HG02884 (cell line): ENCODE measurements around the gene ERAL1.
"Not testable (repeated sequence)": the region's sequence is repeated elsewhere in the genome, so short reads cannot be mapped to it uniquely, and the experiment has no call there.

Source experiments
- ATAC-seq: cut with Tn5 transposase; IDR thresholded peaks from one replicate; pipeline ENCODE4 v1.9.1; 2021; ENCODE audit warnings: mild to moderate bottlenecking, moderate library complexity; ENCODE audit not compliant: unreplicated experiment

The ERAL1 gene

GRCh38 chr17:28897769-28898526 lies 43.1 kb downstream of the ERAL1 start:
- no peak for ATAC-seq

DNA sequence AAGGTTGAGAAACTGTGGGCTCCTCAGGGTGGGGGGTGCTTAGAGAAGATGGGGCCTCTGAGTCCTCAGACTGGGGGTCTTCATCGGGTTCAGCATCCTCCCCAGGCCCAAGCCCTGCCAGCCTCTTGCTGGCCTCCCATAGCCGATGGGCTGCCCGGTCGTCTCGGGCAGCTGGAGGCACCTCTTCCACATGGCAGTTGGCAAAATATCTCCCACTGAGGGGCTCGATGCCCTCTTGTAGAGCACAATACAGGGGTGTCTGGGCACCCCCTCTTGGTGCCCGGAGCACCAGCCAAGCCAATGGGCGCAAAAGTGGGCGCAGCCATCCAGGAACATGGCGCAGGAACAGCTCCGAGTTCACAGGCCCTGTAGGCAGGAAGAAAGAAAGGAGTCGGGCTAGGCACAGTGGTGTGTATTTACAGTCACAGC lies 43.7 kb downstream of the ERAL1 start:
- no peak for ATAC-seq

DNA sequence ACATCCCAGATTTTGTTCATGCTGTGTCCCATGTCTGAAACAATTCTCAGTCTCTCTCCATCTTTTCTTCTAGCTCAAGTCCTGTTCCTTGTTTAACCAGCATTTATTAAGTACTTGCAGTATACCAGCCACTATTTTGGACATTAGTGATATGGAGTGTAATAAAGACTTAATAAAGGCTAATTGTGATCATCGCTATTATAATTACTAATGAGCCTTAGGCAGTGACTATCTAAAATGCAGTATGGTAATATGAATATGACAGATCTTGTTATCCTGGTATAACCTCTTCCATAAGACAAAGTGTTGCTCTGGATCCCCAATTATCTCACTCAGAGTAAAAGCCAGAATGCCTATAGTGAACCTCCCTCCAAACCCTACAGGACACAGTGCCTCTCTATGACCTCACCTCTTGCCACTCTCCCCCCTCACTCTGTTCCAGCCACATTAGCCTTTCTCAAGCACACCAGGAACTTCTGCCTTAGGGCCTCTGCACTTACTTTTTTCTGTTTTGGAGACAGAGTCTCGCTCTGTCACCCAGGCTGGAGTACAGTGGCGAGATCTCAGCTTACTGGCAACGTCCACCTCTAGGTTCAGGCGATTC lies 44.5 kb downstream of the ERAL1 start:
- ATAC-seq = no peak

DNA sequence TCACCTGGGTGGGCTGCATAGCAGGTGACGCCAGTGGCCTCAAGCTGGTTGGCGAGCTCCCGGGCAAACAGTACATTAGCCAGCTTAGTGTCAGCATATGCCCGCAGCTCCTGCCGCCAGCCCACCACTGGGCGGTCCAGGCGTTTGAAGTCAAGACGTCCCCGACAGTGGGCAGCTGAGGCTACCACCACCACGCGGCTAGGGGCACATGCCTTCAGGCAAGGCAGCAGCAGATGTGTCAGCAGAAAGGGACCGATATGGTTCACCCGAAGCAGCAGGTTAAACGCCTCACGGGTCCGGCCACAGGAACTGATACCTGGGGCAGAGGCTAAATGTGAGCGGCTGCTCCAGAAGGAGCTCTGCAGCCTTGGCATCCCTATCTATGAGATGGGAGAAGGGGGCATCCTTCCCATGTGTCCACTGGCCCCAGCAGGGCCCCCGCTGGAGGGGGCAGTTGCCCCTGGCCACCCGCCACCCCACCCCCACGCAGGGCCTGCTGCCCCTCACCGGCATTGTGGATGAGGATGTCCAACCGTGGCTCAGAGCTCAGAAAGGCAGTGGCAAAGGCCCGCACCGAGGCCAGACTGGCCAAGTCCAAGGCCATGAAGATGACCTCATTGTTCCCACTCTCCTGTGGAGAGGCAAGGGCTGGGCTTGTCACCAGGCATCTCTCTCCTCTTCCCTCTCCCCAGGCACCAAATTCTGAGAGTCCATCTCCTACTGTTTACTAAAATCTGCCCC lies 46.3 kb downstream of the ERAL1 start:
- no peak for ATAC-seq

GRCh38 chr17:28901866-28902818 lies 47.3 kb downstream of the ERAL1 start:
- ATAC-seq = peak; percentile 21

GRCh38 chr17:28902819-28903545 lies 48.2 kb downstream of the ERAL1 start, which contains the start of gene DHRS13:
Gene DHRS13, minus strand, starts transcription at chr17:28903079. Its CDS starts 135 bp downstream, at chr17:28902944.
- peak; percentile 85 for ATAC-seq

DNA sequence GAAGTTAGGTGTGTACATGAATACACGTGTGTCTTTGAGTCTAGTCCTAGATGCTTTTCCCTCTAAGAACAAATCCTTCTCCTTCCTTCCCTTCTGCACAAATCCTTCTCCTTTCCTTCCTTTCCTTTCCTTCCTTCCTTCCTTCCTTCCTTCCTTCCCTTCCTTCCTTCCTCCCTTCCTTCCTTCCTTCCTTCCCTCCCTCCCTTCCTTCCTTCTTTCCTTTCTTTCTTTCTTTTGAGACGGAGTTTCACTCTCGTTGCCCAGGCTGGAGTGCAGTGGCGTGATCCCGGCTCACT lies 48.7 kb downstream of the ERAL1 start:
- not testable (repeated sequence) for ATAC-seq

- ATAC-seq = no peak
Measured at GRCh38 chr17:28904800-28905199, 50.0 kb downstream of the ERAL1 start.

- ATAC-seq = no peak
Measured at GRCh38 chr17:28906276-28906675, 51.5 kb downstream of the ERAL1 start.

- ATAC-seq = no peak
Measured at GRCh38 chr17:28906706-28907438, 52.1 kb downstream of the ERAL1 start.

GRCh38 chr17:28907709-28908475 lies 53.1 kb downstream of the ERAL1 start:
- ATAC-seq = no peak

DNA sequence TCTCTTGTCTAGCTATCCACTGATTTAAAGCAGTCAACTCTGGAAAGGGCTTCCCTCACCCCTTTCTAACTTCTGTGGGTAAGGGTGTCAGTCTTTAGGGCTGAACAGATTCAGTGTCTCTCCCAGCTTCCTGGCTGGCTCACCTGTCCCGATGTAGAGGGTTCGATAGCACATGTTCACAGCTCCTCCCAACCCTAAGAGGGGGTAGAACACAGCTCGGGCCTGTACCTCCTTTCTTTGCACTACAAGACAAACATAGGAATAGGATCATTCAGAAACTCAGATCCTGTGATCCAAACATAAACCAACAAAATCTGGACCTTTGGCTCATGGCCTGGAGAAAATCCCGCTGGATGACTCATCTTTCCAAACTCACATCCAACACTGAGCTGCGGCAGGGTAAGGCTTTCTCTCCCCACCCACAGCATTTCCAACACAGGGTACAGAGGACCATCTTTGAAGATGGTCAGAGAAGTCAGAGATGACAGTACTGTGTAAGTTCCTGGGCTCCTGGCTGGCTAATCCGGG lies 53.9 kb downstream of the ERAL1 start:
- no peak for ATAC-seq

GRCh38 chr17:28910534-28910933 lies 55.7 kb downstream of the ERAL1 start:
- no peak for ATAC-seq
